GM19351 (cell line): ENCODE measurements around the gene COL19A1.
"Not testable (repeated sequence)": the region's sequence is repeated elsewhere in the genome, so short reads cannot be mapped to it uniquely, and the experiment has no call there.

Experiments
- ATAC-seq: cut with Tn5 transposase; IDR thresholded peaks from one replicate; pipeline ENCODE4 v1.9.1; 2021; ENCODE audit warnings: mild to moderate bottlenecking, moderate library complexity; ENCODE audit not compliant: unreplicated experiment

COL19A1 gene

DNA sequence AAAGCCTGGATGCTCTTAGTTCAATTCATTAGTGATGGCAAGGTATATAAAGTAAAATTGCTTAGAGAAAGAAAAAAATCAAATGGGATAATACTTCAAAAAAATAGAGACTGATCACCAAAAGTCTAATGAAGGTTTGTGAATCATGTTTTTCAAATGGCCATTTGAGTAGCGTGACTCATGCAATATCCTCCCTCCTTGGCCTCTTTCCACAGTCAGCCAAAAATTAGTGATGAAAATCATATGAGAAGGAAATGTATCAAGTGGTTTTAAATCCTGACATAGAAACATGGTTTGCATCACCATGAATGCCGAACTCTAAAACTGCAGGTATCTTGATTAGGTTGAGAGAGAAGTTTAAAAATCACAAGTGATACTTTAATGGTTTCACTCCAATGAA lies 1.2 kb upstream of the COL19A1 start:
- ATAC-seq: no peak

DNA sequence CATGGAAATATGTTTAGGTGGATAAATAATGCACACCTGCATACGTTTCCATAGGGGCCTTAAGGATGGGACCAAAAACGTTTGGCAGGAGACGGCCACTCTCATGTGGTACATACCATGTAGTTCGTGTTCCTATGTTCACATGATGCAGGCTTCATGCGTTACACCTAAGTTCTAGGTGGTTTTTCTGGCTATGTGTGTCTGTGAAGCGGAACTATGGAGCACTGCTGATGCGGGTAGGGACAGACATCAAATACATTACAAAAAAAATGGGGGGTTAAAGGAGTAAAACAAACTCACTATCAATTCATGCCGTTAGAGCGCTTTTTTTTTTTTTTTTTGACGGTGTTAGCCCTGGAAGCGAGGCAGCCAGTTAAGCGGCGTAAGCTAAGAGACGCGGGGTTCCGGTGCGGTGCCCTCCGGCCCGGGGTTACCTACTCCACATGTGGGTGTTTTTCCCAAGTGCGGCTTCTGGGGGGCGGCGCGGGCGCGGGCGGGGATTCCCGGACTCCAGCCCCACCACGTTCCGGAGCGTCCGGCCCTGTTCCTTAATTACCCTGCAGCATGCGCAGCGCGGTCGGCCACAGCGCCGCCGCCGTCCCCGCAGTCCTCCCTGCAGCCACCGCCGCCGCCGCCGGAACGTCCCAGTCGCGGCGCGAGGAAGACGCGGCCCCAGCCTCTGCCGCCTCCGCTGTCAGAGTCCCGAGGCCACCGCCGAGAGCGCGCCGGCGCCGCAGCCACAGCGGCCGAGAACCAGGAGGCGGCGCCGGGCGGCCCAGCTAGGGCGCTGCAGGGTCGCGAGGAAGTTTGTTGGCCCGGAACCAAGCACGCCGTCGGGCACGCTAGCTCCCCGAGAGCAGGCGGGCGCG lies 648 bp downstream of the COL19A1 start:
- ATAC-seq: peak; percentile 67

DNA sequence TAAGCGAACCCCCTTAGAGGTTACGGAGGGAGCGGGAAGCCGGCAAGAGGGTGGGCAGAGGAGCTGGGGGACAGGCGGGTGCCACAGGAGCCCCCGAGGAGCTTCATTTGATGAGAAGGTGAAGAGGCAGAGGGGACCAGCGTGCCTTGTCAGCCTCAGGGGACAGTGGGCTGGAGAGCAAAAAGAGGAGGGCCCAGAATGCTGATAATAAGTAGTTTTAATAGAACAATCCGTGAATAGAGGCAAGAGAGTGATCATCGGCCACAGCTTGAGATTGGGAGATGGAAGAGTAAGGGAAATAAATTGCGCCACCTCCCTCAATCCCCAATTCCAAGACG lies 1.3 kb downstream of the COL19A1 start:
- peak; percentile 26 for ATAC-seq

DNA sequence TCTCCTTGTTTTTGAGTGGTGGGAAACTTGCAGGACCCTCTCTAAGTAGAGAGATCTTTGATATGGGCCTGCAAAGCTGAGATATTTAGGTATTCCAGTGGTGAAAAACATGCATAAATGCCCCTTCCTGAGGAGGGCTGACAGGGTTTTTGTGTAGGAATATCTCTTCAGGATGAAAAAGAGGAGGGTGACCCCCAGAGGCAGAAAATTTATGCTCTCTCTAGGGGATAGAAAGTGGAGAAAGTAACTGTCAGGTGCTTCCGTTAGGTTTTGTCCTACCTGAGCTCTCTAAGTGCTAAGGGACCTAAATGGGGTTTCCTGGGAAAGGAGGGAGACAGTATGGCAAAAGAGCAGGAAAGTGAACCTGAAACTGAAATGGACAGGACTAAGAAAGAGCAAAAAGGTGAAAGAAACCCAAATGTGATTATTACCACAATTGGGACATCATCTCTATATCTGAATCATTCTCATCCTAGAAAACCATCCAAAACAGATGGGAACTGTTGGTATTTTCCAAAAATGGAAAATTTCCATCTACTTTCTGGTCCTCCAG lies 2.0 kb downstream of the COL19A1 start:
- no peak for ATAC-seq

DNA sequence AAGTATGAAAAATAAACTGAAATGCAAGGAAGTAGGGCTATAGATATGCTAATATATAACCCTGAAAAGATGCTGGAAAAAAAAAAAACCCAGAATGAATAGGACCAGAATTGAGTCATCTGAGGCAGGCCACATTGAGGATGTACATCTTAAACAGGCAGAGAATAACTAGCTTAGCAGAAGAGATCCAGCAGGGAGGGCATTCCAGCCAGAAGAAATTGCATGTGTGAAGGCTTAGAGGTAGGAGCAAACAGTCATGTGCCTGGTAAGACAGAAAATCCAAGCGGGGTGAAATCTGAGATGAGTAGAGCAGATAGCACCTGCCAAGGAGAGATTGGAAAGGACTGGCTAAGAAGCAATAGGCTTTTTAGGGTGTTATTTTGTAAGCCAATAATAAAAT lies 2.6 kb downstream of the COL19A1 start:
- no peak for ATAC-seq

DNA sequence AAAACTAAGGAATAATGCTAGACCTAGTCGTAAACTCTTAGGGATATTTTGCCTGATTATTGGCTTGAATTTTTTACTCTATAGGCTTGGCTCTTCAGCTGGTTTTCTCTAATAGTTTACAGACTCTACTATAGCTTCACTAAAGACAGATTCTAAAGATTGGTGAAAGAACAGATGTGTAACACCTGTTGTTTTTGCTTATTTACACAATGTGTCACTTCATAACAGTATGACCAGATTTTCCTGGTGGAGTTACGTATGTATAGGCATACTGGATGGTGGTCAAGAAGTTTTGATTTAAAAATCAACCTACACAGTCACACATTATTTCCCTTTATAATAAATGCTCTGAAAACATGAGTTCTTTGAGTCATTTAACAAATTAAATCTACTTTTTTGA lies 4.8 kb downstream of the COL19A1 start:
- ATAC-seq: no peak

DNA sequence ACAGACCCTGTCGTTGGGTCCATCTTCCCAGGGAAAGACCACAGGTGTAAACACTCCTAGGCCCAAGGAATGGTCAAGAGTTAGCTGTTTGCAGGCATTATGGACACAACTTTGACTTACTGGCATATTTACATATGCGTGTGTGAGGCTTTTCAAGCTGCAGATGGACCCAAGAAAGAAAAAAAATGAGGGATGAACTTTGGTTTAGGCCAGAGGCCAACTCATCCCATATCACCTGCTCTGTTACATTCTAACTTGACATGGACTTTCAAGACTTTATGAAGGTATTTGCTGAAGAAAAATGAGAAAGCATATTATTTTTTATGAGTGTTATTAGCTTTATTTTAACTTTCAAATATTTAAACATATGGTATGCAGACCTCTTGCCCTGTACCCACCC lies 6.9 kb downstream of the COL19A1 start:
- ATAC-seq: no peak

DNA sequence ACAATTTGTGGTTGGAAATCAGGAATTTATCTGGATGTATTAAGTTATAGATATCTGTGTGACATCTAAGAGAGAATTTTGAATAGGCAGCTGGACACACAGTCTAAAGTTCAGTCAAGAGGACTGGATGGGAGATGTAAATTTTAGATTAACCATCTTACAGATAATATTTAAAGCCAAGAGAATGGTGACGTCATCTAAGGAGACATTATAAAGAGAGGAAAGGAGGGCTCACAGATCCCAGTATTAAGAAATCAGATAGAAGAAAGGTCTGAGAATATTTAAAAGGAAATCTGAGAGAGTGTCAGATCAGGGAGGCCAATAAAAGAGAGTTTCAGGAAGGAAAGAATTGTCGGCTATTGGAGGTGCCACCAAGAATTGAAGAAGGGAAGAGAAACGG lies 9.4 kb downstream of the COL19A1 start:
- no peak for ATAC-seq

DNA sequence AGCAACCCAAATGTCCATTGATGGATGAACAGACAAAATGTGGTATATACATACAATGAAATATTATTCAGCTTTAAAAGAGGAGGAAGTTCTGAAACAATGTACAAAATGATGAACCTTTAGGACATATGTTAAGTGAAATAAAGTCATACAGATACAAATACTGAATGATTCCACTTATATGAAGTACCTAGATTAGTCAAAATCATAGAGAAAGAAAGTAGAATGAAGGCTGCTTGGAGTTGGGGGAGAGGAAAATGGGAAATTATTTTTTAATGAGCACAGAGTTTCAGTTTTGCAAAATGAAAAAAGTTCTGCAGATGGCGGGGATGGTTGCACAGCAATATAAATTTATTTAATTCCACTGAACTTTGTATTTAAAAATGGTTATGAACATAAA lies 12.4 kb downstream of the COL19A1 start:
- no peak for ATAC-seq

DNA sequence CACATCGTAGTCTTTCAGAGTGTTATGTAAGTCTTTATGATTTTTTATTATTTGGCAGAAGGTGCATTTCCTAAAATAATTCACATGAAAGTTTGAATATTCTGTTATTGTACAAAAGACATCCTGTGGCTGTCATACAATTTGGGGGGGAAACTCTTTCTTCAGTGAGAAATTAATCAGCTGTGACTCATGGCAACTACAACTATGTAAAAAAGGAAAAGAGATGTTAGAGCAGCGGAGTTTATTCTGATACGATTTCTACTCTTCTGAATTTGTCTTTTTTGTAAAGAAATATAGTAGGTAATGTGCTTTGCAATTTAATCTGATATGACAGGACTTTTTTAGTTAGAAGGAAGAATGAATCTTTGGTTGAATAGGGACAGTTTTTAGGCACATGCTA lies 14.2 kb downstream of the COL19A1 start:
- peak; percentile 26 for ATAC-seq

DNA sequence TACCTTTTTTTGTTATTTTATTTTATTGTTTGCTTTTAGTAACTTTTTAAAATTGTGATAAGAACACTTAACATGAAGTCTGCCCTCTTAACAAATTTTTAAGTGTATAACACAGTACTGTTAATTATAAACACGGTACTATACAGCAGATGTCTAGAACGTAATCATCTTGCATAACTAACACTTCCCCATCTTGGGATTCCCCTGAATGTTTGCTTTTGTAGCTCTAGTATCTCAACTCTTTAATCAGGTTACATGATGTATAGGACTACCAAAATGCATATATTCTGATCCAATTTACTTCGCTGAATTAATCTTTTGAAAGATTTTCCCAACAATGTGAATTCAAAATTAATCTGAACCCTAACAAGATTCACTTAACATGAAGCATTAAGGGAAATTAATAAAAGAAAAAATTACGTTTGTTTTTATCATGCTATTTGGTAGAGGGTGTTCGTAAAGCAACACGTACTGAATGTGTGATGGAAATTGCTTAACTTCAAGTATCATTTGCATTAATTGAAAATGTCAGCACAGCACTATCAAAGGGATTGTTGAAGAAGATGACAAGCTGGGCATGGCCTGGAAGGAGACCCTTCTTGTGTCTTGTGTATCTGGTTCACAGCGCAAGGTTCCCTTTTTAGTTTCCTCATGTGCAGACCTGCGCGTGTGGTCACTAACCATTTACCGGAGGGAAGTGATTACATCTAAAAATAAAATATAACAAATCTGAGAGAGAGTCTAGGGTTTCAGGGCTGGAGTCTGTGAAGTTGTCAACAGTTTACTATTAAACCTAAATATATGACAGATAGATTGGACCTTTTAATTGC lies 15.2 kb downstream of the COL19A1 start:
- peak; percentile 90 for ATAC-seq

DNA sequence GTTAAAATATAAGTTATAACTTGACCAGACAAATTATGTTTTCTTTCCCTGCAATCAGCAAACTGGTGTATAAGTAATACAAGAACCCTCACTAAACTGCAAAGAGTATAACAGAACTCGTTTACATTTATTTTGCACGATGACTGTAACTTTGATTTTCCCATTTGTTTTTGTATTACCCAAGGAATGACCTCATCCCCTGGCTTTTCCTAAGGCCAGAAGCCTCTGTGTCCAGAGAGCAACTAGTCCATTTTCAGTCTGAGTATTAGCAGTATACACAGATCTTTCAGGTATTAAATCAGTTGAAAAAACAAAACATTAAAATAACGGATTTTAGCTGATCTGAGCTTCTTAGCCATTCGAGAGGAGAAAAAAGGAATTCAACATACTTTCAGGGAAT lies 17.2 kb downstream of the COL19A1 start:
- no peak for ATAC-seq

DNA sequence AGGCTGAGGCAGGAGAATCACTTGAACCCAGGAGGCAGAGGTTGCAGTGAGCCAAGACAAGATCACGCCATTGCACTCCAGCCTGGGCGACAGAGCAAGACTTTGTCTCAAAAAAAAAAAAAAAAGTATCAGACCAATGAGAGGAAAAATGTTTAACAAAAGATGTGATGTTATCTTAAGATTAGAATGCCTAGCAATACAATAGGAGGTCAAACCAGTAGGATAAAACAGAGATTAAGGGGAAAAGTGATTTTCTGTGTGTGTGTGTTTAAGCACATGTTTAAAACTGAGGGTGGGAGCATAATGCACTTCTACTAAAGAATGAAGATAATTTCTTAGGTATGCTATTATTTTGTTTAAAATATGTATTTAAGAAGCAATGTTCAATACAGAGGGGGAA lies 17.9 kb downstream of the COL19A1 start:
- no peak for ATAC-seq

DNA sequence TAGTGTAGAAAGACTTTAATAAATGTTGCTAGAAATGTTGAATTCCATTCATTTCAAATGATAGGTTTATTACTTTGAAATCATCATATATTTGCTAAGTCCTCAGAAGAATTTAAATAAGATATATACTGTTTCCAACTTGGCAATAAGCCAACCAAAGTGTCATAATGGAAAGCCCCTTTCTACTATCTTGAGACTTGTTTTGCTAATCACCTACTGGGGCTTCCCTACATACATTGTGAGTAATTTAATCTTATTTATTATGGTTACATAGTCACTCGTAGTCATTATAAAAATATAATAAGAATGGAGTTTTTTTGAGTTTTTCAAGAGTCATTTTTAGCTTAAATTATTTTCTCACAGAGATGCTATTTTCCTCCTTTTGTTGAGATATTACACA lies 20.7 kb downstream of the COL19A1 start:
- ATAC-seq: peak; percentile 53

DNA sequence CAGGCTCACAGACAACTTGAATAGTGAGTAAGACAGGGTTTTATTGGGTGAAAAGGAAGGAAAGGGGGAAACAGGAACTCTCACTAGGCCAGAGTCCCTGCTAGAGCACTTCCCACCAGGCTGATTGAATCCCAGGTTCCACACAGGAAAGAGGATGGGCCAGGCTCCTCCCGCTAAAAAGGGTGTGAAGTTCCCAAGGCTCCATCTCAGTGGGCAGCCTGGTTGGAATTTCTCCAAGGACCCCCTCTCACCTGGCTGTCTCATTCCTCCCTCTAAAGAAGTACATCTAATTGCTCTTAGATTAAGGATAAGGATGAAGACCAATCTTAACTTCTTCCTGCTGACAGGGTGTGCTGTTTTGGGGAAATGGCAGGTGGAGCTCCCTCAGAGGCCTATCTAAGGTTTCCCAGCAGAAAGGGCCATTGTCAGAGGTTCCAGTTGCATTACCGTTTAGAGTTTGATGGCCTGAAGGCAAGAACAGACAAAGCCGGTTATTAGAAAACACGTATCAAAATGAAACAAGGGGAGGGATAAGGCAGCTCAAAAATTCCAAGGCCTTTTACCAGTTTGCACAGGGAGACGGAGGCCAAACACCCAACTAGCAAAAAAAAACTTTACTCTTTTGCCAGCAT lies 21.5 kb downstream of the COL19A1 start:
- ATAC-seq: no peak

DNA sequence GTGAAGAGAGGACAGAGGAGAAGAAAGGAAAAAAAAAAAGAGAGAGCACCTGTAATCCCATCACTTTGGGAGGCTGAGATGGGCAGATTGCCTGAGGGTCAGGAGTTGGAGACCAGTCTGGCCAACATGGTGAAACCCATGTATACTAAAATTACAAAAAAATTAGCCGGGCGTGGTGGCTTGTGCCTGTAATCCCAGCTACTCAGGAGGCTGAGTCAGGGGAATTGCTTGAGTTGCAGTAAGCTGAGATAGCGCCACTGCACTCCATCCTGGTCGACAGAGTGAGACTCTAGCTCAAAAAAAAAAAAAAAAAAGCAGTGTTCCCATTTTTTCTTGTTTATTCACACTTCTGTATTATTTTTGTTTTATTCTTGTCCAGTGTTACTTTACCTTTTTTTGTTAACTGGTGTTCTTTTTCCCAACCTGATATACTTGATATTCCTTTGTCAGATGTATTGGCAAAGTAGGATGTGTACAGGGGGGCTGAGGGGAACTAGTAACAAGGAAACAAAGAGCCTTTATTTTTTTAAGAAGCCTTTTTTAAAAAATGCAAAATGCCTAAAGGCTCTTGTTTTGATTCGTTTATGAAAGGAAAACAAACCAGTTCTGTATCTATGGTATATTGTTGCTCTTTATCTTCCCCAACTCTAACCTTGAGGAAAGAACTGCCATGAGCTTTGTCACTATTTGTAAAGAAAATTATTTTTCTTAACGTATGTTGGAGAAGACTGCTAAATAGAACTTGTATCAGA lies 22.3 kb downstream of the COL19A1 start:
- no peak for ATAC-seq

DNA sequence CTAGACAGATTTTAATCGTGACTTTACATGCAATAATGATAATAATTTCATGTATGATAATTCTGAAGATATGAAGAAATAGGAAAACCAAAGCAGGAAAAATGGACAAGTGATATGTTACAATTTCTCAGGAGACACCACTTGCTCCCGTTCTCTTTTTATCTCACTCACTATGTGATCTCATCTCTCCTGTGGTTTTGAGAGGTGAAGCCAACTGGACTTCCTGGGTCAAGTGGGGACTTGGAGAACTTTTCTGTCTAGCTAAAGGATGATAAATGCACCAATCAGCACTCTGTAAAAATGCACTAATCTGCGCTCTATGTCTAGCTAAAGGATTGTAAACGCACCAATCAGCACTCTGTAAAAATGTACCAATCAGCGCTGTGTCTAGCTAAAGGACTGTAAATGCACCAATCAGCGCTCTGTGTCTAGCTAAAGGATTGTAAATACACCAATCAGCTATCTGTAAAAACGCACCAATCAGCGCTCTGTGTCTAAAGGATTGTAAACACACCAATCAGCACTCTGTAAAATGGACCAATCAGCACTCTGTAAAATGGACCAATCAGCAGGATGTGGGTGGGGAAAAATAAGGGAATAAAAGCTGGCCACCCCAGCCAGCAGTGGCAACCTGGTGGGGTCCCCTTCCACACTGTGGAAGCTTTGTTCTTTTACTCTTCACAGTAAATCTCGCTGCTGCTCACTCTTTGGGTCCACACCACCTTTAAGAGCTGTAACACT lies 23.0 kb downstream of the COL19A1 start:
- not testable (repeated sequence) for ATAC-seq

DNA sequence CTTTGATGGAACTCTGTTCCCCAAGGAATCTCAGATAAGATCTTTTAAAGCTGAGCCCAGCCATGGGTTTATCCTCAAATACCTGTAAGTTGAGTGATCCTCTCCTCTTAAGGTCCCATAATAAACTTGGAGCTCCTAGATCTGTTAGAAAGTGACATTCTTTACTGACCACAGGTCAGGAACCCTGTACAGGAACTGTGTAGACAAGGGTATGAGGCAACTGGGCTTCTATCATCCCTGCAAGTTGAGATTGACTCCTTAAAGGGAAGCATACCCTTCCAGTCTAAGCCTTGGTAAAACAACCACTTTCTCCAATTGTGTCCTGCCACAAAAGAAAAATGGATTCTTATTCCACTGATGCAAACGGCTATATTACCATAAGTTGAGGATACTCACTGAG lies 26.2 kb downstream of the COL19A1 start:
- not testable (repeated sequence) for ATAC-seq

DNA sequence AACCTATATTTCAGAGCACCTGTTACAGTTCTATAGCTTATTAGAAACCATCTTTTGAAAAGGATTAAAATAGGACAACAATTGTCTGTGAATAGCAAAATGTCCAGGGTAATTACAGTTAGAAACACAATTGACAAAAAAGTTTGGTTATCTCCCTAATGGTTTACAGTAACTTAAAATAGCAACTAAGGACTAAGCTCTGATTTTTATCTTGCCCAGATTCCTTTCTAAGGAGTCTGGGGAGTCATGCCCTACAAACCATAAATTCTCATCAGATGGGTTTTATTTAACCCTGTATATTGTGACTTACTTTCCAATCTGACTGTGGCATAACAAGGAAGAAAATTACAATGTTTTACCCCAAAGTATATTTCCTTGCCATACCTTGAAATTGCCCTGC lies 26.9 kb downstream of the COL19A1 start:
- not testable (repeated sequence) for ATAC-seq
